ENCODE measurements around the gene PIERCE2.

- no peak for TF ChIP-seq CTCF (conservative IDR thresholded peaks at IDR 0.05)
- no peak for TF ChIP-seq EZH2 (IDR thresholded peaks at IDR 0.05; ENCODE audit: low read depth)
Measured at GRCh38 chr15:55379095-55379494, 29.2 kb upstream of the PIERCE2 start.

All from PC-9 (cell line).